ENCODE data around the gene EIF2A.

EIF2A gene

GRCh38 chr3:150545419-150546225 lies 965 bp upstream of the EIF2A start:
- peak overlapping the region; percentile 82 for H3K4me2 ChIP-seq (ENCODE audit: low read length)
- no peaks in the 10 kb centered on the region for H3K27me3 ChIP-seq (ENCODE audit: control insufficient read depth, insufficient read depth, low read length)
- peak overlapping the region; percentile 97 for H3K9ac ChIP-seq
- no peak for TF ChIP-seq CTCF (IDR thresholded peaks at IDR 0.05)
- no peaks in the 10 kb centered on the region for H3K9me3 ChIP-seq (ENCODE audit: control insufficient read depth, low read length)
- peak overlapping the region; percentile 91 for H3K4me3 ChIP-seq (ENCODE audit: low read depth, low read length)
- peak overlapping the region; percentile 97 for H2AFZ ChIP-seq
- H3K27ac ChIP-seq, result peak overlapping the region; percentile 98
- H3K4me1 ChIP-seq, result peaks cover 6% of the 10 kb centered on the region
- H3K36me3 ChIP-seq (ENCODE audit: control insufficient read depth, insufficient read depth, low read length), result no peaks in the 10 kb centered on the region
- H3K79me2 ChIP-seq, result peaks cover 24% of the 10 kb centered on the region

- H3K4me1 ChIP-seq, result peaks cover 6% of the 10 kb centered on the region
- H3K27me3 ChIP-seq (ENCODE audit: control insufficient read depth, insufficient read depth, low read length), result no peaks in the 10 kb centered on the region
- no peak overlapping the region for H3K9ac ChIP-seq
- H3K27ac ChIP-seq, result peak overlapping the region; percentile 98
- H3K9me3 ChIP-seq (ENCODE audit: control insufficient read depth, low read length), result no peaks in the 10 kb centered on the region
- peak overlapping the region; percentile 65 for H3K4me2 ChIP-seq (ENCODE audit: low read length)
- TF ChIP-seq CTCF (IDR thresholded peaks at IDR 0.05), result no peak
- H2AFZ ChIP-seq, result peak overlapping the region; percentile 97
- peak overlapping the region; percentile 91 for H3K4me3 ChIP-seq (ENCODE audit: low read depth, low read length)
- peaks cover 24% of the 10 kb centered on the region for H3K79me2 ChIP-seq
- no peaks in the 10 kb centered on the region for H3K36me3 ChIP-seq (ENCODE audit: control insufficient read depth, insufficient read depth, low read length)
Observed at GRCh38 chr3:150547045-150547741, 606 bp downstream of the EIF2A start.

- H3K27ac ChIP-seq, result no peak overlapping the region
- H2AFZ ChIP-seq, result no peak overlapping the region
- no peaks in the 10 kb centered on the region for H3K27me3 ChIP-seq (ENCODE audit: control insufficient read depth, insufficient read depth, low read length)
- H3K9me3 ChIP-seq (ENCODE audit: control insufficient read depth, low read length), result no peaks in the 10 kb centered on the region
- no peak overlapping the region for H3K4me2 ChIP-seq (ENCODE audit: low read length)
- H3K4me3 ChIP-seq (ENCODE audit: low read depth, low read length), result no peak overlapping the region
- H3K79me2 ChIP-seq, result peaks cover 17% of the 10 kb centered on the region
- H3K36me3 ChIP-seq (ENCODE audit: control insufficient read depth, insufficient read depth, low read length), result no peaks in the 10 kb centered on the region
- H3K4me1 ChIP-seq, result no peaks in the 10 kb centered on the region
- no peak overlapping the region for H3K9ac ChIP-seq
- TF ChIP-seq CTCF (IDR thresholded peaks at IDR 0.05), result no peak
Observed at GRCh38 chr3:150555859-150556436, 9.4 kb downstream of the EIF2A start.

GRCh38 chr3:150556792-150557191 lies 10.2 kb downstream of the EIF2A start:
- H2AFZ ChIP-seq, result no peak overlapping the region
- H3K9me3 ChIP-seq (ENCODE audit: control insufficient read depth, low read length), result no peaks in the 10 kb centered on the region
- no peak overlapping the region for H3K4me3 ChIP-seq (ENCODE audit: low read depth, low read length)
- no peak overlapping the region for H3K4me2 ChIP-seq (ENCODE audit: low read length)
- no peak overlapping the region for H3K9ac ChIP-seq
- H3K27ac ChIP-seq, result no peak overlapping the region
- TF ChIP-seq CTCF (IDR thresholded peaks at IDR 0.05), result no peak
- no peaks in the 10 kb centered on the region for H3K27me3 ChIP-seq (ENCODE audit: control insufficient read depth, insufficient read depth, low read length)
- no peaks in the 10 kb centered on the region for H3K36me3 ChIP-seq (ENCODE audit: control insufficient read depth, insufficient read depth, low read length)
- peaks cover 19% of the 10 kb centered on the region for H3K79me2 ChIP-seq
- no peaks in the 10 kb centered on the region for H3K4me1 ChIP-seq
